Adrenal gland (tissue), 12 donors: ENCODE data around the gene ARHGEF17. TPM values are rescaled to one million over a fixed set of nuclear protein-coding genes. Genes with fewer than 3 reads are reported as not detected.

Experiments
- DNase-seq, 7 donors: peaks; one replicate each; pipeline ENCODE4 v3.0.0-alpha.2; 2019 to 2020
- H3K27ac ChIP-seq, 5 donors: fragments of 200-600 bp; sonication (generic) in 4 of 5; 1 replicate in 3 of 5; 2 replicates in 2 of 5; pipeline versions ENCODE4 v1.5.1 to v1.8.0; 2016 to 2020; ENCODE audit warnings: mild to moderate bottlenecking in 1 of 5
- H3K27me3 ChIP-seq: fragments of 200-600 bp; 2 replicates; pipeline ENCODE4 v1.8.0; 2021
- H3K36me3 ChIP-seq, 2 donors: fragments of 200-600 bp; replicated peaks in 1 of 2; 1 replicate in 1 of 2; 2 replicates in 1 of 2; pipeline versions ENCODE4 v1.5.1 to v1.8.0; 2018 to 2022
- H3K4me1 ChIP-seq, 2 donors: fragments of 200-600 bp; replicated peaks in 1 of 2; 1 replicate in 1 of 2; 2 replicates in 1 of 2; pipeline versions ENCODE4 v1.5.1 to v1.8.0; 2018 to 2021
- H3K4me3 ChIP-seq, 4 donors: fragments of 200-600 bp; sonication (generic) in 3 of 4; one replicate each; pipeline ENCODE4 v1.5.1; 2016 to 2018
- H3K9me3 ChIP-seq, 3 donors: fragments of 200-600 bp; sonication (generic) in 1 of 3; replicated peaks in 1 of 3; 1 replicate in 2 of 3; 2 replicates in 1 of 3; pipeline versions ENCODE4 v1.5.1 to v1.8.0; 2016 to 2021
- POLR2A ChIP-seq, 2 donors: fragments of 450-650 bp; IDR thresholded peaks; one replicate each; pipeline ENCODE4 v1.6.1; 2017; ENCODE audit warnings: antibody characterized with exemption in 2 of 2, mild to moderate bottlenecking in 2 of 2, moderate library complexity in 1 of 2
- WGBS, 4 donors: extraction: QIAGEN DNeasy Blood & Tissue Kit in 2 of 4; methylation state at CpG; one replicate each; pipeline versions ENCODE4 v1.1.5 to v1.1.7; 2013 to 2017; 5-methylcytosine and 5-hydroxymethylcytosine counted together
- intact Hi-C, 2 donors: fragments of 100-400 bp; cut with DNase I; formaldehyde crosslinking; loops; one replicate each; pipeline versions ENCODE4 v1.14.1 to v1.15.0; 2022 to 2023
- polyA plus RNA-seq, 3 donors: library from polyadenylated mRNA; stranded (reverse); fragments of 200-250 nt in 2 of 3; fragments of 350-450 nt in 1 of 3; fragmentation: Illumina TruSeq in 1 of 3; extraction: RNeasy Lipid Tissue Mini Kit (QIAGEN cat#74804) in 1 of 3; gene quantifications; one replicate each; pipeline ENCODE4 v1.2.3, GENCODE V29; 2013 to 2014
- total RNA-seq, 9 donors: library from RNA; depleted of rRNA in 4 of 9; stranded (reverse); fragments of >200 nt in 4 of 9; fragments of 120-200 nt in 1 of 9; fragmentation: NEBNext Ultra II Directional in 1 of 9; extraction: Animal tissue kit (Norgen Biotek cat#: 25700) in 1 of 9; gene quantifications; one replicate each; pipeline versions ENCODE4 v1.1.0 to v1.2.4, GENCODE V29; 2013 to 2023
- TF ChIP-seq, protein P1 (sequence below), 6 experiments: fragments of 450-650 bp in 4 of 6; fragments of 200-600 bp in 2 of 6; sonication (generic) in 1 of 6; IDR thresholded peaks; 1 replicate in 5 of 6; 2 replicates in 1 of 6; pipeline versions ENCODE4 v1.5.1 to v1.8.0; 2016 to 2021; ENCODE audit warnings: antibody characterized with exemption in 6 of 6, mild to moderate bottlenecking in 2 of 6, moderate library complexity in 1 of 6
- donor health status: healthy with polysubstance abuse.
- donor health status: Bipolar disorder and iron deficiency.
- donor health status: DM: yes; HTN: yes; CAD: no.
- donor health status: DM: no; HTN: no; CAD: no.
- donor health status: DM: no; HTN: no; CAD: no.
- donor health status: DM: yes; HTN: yes; CAD: no.

ARHGEF17 gene
- total and polyA plus RNA-seq, 12 donors = 8.1 to 48.2 (median 20.4) TPM

DNA sequence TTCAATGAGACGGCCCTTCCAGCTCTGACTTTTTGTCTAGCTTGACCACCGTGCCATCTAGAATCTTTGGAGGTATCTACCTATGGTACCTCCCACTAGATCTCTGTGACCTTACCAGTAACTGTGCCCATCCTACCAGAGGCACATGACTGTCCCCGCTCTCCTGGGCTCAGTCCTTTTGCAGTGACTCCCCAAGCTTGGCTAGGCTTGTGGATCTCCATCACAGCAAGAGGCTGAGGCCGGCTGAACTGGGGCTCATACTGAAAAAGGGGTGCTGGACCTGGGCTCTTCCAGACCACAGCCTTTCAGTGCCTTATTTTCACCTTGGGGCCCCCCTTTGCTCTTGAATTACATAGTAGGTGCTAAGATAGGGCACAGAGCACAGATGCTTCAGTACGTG lies 95.5 kb downstream of the ARHGEF17 start:
- no peak overlapping the region for H3K4me3 ChIP-seq
- peak overlapping the region in 1 of 5 donors; percentile 23 for H3K27ac ChIP-seq
- H3K36me3 ChIP-seq = peaks cover 0 to 22% of the 10 kb centered on the region in 2 donors
- TF ChIP-seq, protein P1, sequence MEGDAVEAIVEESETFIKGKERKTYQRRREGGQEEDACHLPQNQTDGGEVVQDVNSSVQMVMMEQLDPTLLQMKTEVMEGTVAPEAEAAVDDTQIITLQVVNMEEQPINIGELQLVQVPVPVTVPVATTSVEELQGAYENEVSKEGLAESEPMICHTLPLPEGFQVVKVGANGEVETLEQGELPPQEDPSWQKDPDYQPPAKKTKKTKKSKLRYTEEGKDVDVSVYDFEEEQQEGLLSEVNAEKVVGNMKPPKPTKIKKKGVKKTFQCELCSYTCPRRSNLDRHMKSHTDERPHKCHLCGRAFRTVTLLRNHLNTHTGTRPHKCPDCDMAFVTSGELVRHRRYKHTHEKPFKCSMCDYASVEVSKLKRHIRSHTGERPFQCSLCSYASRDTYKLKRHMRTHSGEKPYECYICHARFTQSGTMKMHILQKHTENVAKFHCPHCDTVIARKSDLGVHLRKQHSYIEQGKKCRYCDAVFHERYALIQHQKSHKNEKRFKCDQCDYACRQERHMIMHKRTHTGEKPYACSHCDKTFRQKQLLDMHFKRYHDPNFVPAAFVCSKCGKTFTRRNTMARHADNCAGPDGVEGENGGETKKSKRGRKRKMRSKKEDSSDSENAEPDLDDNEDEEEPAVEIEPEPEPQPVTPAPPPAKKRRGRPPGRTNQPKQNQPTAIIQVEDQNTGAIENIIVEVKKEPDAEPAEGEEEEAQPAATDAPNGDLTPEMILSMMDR (IDR thresholded peaks at IDR 0.05) = no peak
- no peak for TF ChIP-seq POLR2A (IDR thresholded peaks at IDR 0.05)
- no peaks in the 10 kb centered on the region for H3K4me1 ChIP-seq
- intact Hi-C loops = no loop called here
- WGBS, 4 donors = 90 to 93% (median 91%) methylated on average over 5 of the region's 5 CpGs
- no peaks in the 10 kb centered on the region for H3K9me3 ChIP-seq
- peak in 2 of 7 donors; percentile 19 to 52 for DNase-seq
- H3K27me3 ChIP-seq = no peaks in the 10 kb centered on the region

DNA sequence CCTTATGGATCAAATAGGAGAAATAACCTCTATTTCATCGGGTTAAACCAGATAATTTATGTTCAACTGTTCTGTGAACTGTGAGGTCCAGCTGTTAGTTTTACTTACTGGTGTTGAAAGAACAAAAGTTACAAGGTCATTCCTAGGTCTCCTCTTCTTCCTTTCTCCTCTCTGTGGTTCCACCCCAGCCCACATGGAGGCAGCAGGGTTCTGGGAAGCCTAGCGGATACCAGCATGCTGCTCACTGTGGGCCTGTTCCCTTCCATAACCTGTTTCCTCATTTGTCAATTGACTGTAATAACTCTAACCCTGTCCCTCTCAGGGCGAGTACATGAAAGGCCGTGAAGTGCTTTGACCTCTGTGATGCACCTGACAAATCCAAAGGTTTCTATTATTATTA lies 96.0 kb downstream of the ARHGEF17 start:
- TF ChIP-seq POLR2A (IDR thresholded peaks at IDR 0.05) = no peak
- TF ChIP-seq, protein P1 (IDR thresholded peaks at IDR 0.05) = peak; percentile 51 to 87 (median 82)
- no peaks in the 10 kb centered on the region for H3K9me3 ChIP-seq
- DNase-seq = peak; percentile 70 to 92 (median 81)
- H3K4me1 ChIP-seq = no peaks in the 10 kb centered on the region
- peaks cover 0 to 24% of the 10 kb centered on the region in 2 donors for H3K36me3 ChIP-seq
- peak overlapping the region in 1 of 5 donors; percentile 23 for H3K27ac ChIP-seq
- 40 to 47% (median 44%) methylated on average over 4 of the region's 4 CpGs for WGBS, 4 donors
- intact Hi-C loops = loop anchor here in 1 of 2 donors (2.0 kb wide), 1 partner anchor 257 kb away; no protein-coding TSS in a partner anchor
- no peak overlapping the region for H3K4me3 ChIP-seq
- no peaks in the 10 kb centered on the region for H3K27me3 ChIP-seq

DNA sequence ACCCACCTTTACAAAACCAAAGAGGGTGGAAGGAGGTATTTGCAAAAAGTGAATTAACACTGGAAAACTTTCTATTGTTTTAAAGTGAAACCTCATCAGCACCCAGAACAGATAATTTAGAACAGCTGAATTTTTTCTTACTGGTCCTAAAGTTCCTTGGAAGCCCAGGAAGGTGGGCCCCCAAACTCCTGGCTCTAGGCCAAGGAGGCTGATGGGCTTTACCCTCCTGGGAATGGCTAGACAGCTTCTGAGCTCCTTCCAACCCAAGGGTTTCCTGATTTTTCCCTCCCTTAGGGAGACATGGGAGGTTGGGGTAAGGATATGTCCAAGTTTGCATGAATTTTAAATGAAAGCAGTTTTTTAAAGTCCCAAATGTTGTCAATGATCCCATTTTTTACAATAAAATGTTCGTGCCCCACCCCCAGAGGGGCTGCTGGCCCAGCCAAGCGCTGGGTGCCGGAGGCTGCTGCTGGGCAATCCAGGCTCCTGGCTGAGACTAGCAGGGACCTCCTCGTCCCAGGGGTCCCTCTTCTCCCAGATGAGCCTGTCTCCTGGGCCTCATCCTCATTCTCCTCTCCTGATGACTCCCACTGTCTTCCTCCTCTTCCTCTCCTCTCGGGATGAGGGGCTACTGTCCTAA lies 96.5 kb downstream of the ARHGEF17 start:
- H3K4me1 ChIP-seq = no peaks in the 10 kb centered on the region
- intact Hi-C loops = loop anchor here in 1 of 2 donors (2.0 kb wide), 1 partner anchor 256 kb away; no protein-coding TSS in a partner anchor
- no peaks in the 10 kb centered on the region for H3K27me3 ChIP-seq
- peaks cover 0 to 28% of the 10 kb centered on the region in 2 donors for H3K36me3 ChIP-seq
- no peak overlapping the region for H3K27ac ChIP-seq
- no peak overlapping the region for H3K4me3 ChIP-seq
- no peaks in the 10 kb centered on the region for H3K9me3 ChIP-seq
- WGBS, 4 donors = 85 to 98% (median 92%) methylated on average over 5 of the region's 5 CpGs
- DNase-seq = peak in 2 of 7 donors; percentile 22 to 53
- TF ChIP-seq, protein P1 (IDR thresholded peaks at IDR 0.05) = no peak
- TF ChIP-seq POLR2A (IDR thresholded peaks at IDR 0.05) = no peak

DNA sequence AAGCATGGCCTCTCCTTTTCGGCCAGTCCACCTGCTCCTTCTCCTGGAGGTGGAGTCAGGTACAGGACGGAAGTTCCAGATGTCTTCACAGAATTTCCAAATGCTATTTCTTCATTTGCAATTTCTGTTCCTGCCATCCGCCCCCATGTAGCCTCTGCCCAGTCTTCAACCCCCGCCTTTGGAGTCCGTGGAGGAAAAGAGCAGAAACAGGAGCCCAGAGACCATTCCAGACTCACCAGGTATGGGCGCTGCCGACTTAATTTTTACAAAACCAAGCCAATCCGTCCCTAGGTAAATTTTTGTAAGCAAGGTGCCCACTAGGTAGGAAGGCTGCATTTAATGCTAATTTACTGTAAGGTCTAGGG lies 97.1 kb downstream of the ARHGEF17 start:
- H3K4me3 ChIP-seq = no peak overlapping the region
- TF ChIP-seq, protein P1 (IDR thresholded peaks at IDR 0.05) = no peak
- TF ChIP-seq POLR2A (IDR thresholded peaks at IDR 0.05) = no peak
- 94 to 97% (median 96%) methylated on average over 8 of the region's 8 CpGs for WGBS, 4 donors
- no peaks in the 10 kb centered on the region for H3K4me1 ChIP-seq
- no peaks in the 10 kb centered on the region for H3K27me3 ChIP-seq
- H3K9me3 ChIP-seq = no peaks in the 10 kb centered on the region
- no peak overlapping the region for H3K27ac ChIP-seq
- peak in 1 of 7 donors; percentile 40 for DNase-seq
- intact Hi-C loops = loop anchor here in 1 of 2 donors (2.0 kb wide), 1 partner anchor 256 kb away; no protein-coding TSS in a partner anchor
- H3K36me3 ChIP-seq = peaks cover 0 to 28% of the 10 kb centered on the region in 2 donors
